HG03095 (cell line): ENCODE results near the gene NMRAL1.

Source experiments
- ATAC-seq: cut with Tn5 transposase; IDR thresholded peaks from one replicate; pipeline ENCODE4 v1.9.1; 2021; ENCODE audit warnings: moderate library complexity; ENCODE audit not compliant: unreplicated experiment

Gene NMRAL1

DNA sequence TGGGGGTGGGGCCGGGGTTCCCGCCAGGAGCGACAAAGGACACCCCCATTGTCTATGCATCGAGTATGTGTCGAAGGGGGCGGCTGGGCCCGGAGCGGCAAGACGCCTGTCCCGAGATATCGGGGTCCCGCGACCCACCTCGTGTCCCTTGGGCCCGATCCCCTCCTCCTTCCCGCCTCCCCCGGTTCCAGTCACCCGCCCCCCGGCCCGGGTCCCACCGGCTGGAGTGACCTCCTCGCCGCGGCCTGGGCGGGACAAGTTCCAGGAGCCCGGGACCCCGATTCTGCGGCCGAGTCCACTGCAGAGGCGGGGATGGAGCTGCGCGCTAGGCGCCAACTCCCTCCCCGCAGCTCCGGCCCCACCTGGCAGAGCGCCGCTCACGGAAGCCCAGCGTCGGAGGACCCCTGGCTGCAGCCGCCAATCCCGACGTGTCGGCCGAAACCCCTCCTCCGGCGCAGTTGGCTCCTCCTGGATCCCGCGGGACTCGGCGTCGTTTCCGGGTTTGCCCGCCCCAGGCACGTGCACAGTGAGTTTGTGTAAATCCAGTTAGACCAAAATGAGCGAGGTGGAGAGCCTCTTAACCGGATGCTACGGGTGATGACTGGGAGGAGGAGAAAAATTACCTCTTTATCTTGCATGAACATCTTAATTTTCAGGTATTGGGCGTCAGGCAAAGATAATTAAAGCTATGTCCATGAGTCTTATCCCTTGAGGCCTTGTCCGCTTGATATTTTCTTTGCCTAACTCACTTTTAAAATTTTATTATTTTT, at the start of gene NMRAL1:
TSS of gene NMRAL1 (minus strand) at position 434 of the 770 bp plus-strand sequence. CDS start 493 bp downstream, outside the sequence.
- no peak for ATAC-seq

DNA sequence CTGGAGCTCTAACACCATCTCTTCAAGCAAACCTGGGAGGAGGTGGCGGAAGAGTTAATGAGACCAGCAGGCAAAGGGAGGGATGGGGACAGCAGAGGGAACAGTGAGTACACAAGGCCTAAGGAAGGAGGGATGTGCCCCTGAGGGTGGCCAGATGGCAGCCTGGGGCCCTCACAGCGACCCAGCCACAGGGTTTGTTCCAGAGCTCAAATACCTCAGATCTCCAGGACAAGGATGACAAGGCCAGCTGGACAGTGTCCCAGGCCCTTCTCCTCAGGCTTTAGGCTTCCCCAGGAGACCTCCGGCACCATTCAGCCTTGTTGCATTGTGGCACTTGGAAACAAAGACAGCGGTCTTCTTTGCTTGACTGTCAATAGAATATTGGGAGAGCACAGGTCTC, 49.3 kb upstream of the NMRAL1 start:
- ATAC-seq = no peak

- no peak for ATAC-seq
Observed at GRCh38 chr16:4522051-4522581, 47.7 kb upstream of the NMRAL1 start.

- no peak for ATAC-seq
Observed at GRCh38 chr16:4520913-4521312, 46.5 kb upstream of the NMRAL1 start.

DNA sequence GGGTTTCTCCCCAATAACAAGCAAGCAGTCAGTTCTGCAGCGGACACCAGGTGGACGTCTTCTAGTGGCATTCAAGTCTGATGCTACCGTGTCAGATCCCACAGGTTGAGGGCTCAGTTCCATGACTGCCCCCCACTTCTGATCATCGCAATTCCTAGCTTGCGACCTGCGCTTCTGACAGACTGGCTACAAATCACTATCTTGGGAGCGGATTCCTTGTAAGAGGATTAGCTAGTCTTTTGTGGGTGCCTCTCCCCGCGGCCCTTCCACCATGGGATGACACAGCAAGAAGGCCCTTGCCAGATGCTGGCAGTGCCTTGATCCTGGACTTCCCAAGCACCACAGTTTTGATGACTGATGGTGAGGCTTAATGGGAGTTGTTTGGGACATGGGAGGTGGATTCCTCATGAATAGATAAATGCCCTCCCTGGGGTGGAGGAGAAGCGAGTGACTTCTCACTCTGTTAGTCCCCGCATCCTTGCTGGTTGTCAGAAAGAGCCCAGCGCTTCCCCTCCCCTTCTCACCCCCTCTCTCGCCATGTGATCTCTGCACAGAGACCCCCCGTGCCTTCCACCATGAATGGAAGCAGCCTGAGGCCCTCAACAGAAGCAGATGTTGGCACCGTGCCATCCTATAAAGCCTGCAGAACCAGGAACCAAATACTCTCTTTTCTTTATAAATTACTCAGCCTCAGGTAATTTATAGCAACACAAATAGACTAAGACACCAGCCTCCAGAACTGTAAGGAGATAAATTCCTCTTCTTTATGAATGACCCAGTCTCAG, 45.0 kb upstream of the NMRAL1 start:
- no peak for ATAC-seq

GRCh38 chr16:4517812-4518680, 43.6 kb upstream of the NMRAL1 start:
- no peak for ATAC-seq

GRCh38 chr16:4515611-4516233, 41.3 kb upstream of the NMRAL1 start:
- peak; percentile 66 for ATAC-seq

GRCh38 chr16:4514606-4515005, 40.2 kb upstream of the NMRAL1 start:
- ATAC-seq = no peak

DNA sequence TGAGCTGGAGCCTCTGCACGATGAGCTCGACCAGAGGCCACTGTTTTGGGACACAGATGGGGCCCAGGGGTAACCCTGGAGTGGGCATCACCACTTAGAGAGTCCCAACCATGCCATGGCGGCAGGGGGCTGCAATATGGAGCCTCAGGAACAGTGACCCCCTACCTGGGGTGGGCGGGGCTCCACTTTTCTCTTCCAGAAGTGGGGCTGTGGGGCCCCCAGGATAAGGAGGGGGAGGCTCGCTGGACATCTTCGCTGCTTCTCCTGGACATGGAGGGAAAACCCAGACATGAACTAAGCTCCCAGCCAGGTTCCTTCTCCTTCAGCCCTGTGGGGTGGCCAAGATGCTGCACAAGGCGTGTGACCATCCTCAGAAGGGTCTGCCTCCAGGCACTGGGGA, 39.5 kb upstream of the NMRAL1 start:
- no peak for ATAC-seq

DNA sequence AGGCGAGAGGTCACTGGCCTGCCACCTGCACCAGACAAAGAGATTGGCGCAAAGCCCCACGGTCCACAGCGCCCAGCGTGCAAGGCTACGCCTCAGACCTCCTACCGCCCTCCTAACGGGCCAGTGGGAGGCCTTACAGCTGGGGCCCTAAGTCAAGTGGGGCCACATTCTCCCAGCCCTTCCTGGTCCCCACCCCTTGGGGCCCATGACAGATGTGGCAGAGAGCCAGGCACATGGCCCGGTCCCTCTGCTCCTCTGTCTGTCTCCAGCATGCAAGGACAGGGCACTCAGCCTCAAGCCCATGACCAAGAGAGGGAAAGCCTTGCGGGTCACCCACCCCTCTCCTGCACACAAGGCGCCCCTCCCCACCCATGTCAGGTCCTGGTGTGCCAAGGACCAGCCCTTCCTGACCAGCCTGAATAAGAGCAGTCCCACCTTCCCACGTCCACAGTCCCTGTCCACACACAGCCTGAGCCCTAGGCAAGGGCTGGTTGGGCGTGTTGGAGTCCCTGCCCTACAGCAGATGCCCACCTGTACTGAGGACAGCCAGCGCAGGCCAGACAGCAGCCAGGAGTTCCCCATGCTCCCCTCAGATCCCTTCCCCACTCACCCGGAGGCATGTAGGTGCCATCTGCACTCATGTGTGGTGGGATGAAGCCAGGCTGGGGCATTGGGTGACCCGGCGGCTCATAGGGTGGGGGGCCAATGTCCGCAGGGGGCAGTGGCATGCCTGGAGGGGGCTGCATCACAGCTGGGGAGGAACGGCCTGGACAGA, 38.8 kb upstream of the NMRAL1 start:
- no peak for ATAC-seq

DNA sequence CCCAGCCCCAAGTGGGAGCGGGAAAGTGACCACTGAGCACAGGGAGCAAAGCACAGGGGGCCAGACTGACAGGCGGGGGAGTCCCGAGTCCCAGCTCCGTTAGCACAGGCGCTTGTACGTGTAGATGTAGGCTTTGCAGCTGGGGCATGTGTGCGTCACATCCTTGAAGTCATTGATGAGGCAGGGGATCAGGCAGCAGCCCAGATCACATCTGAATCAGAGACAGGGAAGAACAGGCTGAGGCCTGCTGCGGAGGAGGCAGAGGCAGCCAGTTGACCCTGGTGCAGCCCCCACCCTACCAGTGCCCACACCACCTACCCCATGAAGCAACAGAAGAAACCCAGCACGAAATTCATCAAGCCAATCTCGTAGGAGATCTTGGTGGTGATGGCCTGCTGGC, 38.0 kb upstream of the NMRAL1 start:
- ATAC-seq = no peak

- ATAC-seq = no peak
Observed at GRCh38 chr16:4511441-4512082, 37.1 kb upstream of the NMRAL1 start.

DNA sequence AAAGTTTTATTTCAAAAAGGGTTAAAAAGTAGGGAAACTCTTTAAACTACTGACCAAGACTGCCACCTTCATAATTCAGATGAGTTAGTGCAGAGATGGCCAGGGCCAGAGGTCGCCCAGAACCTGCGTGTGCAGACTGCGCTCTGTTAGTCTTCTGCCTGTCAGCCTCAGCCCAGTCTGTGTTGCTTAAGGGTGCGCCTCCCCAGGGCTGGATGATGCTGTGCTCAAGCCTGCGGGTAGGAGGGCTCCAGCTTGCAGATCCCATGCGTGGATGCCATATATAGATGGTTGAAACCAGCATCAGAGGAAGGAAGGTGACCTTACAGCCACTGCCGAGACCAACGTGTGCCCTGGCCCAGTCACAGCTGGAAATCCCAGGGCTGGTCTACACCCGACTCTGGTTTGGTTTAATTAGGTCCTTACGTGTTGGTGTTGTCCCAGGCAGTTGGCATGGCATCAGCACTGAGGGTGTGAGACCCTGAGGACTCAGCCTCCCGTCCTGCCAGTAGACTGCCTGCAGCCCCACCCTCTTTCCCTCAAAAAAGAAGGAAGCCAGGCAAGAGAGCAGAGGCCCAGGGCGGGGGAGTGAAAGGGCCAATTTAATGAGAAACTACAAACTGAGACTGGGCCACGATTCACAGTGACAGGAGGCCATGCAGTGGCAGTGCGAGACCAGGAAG, 36.5 kb upstream of the NMRAL1 start:
- no peak for ATAC-seq

GRCh38 chr16:4510131-4510530, 35.7 kb upstream of the NMRAL1 start:
- no peak for ATAC-seq

GRCh38 chr16:4509420-4509819, 35.0 kb upstream of the NMRAL1 start:
- no peak for ATAC-seq

- ATAC-seq = no peak
Observed at GRCh38 chr16:4508806-4509205, 34.4 kb upstream of the NMRAL1 start.

- no peak for ATAC-seq
Observed at GRCh38 chr16:4507588-4508345, 33.3 kb upstream of the NMRAL1 start.

DNA sequence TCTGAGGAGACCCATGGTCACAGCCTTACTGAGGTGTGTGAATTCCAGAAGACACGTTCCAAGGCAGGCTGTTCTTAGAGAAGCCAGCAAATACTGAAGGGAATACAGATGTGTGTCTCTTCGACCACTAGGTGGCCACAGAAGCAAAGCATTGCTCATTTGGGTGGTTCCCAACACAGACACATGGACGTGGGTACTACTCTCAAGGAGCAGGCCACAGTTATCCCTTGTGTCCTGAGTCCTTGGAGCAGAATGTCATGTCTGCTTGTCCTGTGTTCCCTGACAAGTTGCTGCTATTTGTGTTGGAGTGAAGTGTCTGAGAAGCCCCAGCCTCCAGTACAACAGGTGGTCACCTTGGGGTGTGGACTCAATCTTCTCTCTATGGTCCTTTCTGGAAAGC, 32.0 kb upstream of the NMRAL1 start:
- no peak for ATAC-seq
